IMR-90 (cell line): ENCODE measurements around the gene GSK3B. TPM values are rescaled to one million over a fixed set of nuclear protein-coding genes. Genes with fewer than 3 reads are reported as not detected.

ENCODE experiments used
- ATAC-seq: fragments of 200-7000 bp; cut with Tn5 transposase; 2 replicates; pipeline ENCODE4 v1.9.1; 2020; ENCODE audit warnings: low read depth, mild to moderate bottlenecking, moderate library complexity
- BruUV-seq: library from RNA; stranded (reverse); fragments of 400-500 nt; replicated peaks from 2 replicates; lab custom pipeline; 2021; lab: Mats Ljungman, UMichigan
- CTCF ChIA-PET: fragments of 300-600 bp; formaldehyde crosslinking; extraction: SDS; loops from one replicate; lab custom pipeline; 2021; ENCODE audit warnings: antibody characterized with exemption; lab: Yijun Ruan, JAX
- POLR2A ChIA-PET: fragments of 300-600 bp; sonication (Branson Sonifier 250); formaldehyde crosslinking; loops from one replicate; lab custom pipeline; 2022; ENCODE audit warnings: antibody characterized with exemption; ENCODE audit not compliant: unreplicated experiment; lab: Charles Lee
- DNase-seq: peaks from one replicate; pipeline ENCODE4 v3.0.0; 2013
- H2AFZ ChIP-seq: replicated peaks from 2 replicates; pipeline ENCODE3; 2013; ENCODE audit warnings: low read length, mild to moderate bottlenecking; ENCODE audit not compliant: poor library complexity
- H2AK5ac ChIP-seq: 2 replicates; pipeline ENCODE4 v1.6.1; 2013; ENCODE audit warnings: low read depth, low read length, inconsistent platforms
- H2AK9ac ChIP-seq: replicated peaks from 2 replicates; pipeline ENCODE3; 2013; ENCODE audit warnings: mild to moderate bottlenecking, low read depth, low read length, moderate library complexity; ENCODE audit not compliant: poor library complexity
- H2BK120ac ChIP-seq: 2 replicates; pipeline ENCODE4 v1.6.1; 2013; ENCODE audit warnings: low read depth, low read length, inconsistent platforms
- H2BK15ac ChIP-seq: 3 replicates; pipeline ENCODE4 v1.6.1; 2013; ENCODE audit warnings: low read depth, low read length, inconsistent platforms
- H2BK20ac ChIP-seq: 2 replicates; pipeline ENCODE4 v1.6.1; 2013; ENCODE audit warnings: low read depth, mild to moderate bottlenecking, inconsistent platforms, low read length, moderate library complexity
- H2BK5ac ChIP-seq: 2 replicates; pipeline ENCODE4 v1.6.1; 2013; ENCODE audit warnings: mild to moderate bottlenecking, low read depth, low read length, inconsistent platforms; ENCODE audit not compliant: poor library complexity, severe bottlenecking
- H3K14ac ChIP-seq: replicated peaks from 2 replicates; pipeline ENCODE4 v1.6.1; 2013; ENCODE audit warnings: low read depth, low read length, inconsistent platforms
- H3K18ac ChIP-seq: 2 replicates; pipeline ENCODE4 v1.6.1; 2013; ENCODE audit warnings: low read depth, low read length, control low read depth
- H3K23ac ChIP-seq: 2 replicates; pipeline ENCODE4 v1.6.1; 2013; ENCODE audit warnings: low read depth, low read length, inconsistent platforms
- H3K27ac ChIP-seq: 2 replicates; pipeline ENCODE4 v1.5.1; 2013; ENCODE audit warnings: mild to moderate bottlenecking, control low read depth, low read length; ENCODE audit not compliant: insufficient read depth
- H3K27me3 ChIP-seq: 2 replicates; pipeline ENCODE4 v1.6.1; 2013; ENCODE audit warnings: low read length; ENCODE audit not compliant: control insufficient read depth, insufficient read depth
- H3K36me3 ChIP-seq: 2 replicates; pipeline ENCODE4 v1.6.1; 2013; ENCODE audit warnings: low read length, mixed read lengths; ENCODE audit not compliant: control insufficient read depth, insufficient read depth
- H3K4ac ChIP-seq: 2 replicates; pipeline ENCODE4 v1.6.1; 2013; ENCODE audit warnings: low read depth, low read length, inconsistent platforms
- H3K4me1 ChIP-seq: 2 replicates; pipeline ENCODE4 v1.6.1; 2013; ENCODE audit warnings: low read length, mixed read lengths; ENCODE audit not compliant: control insufficient read depth, insufficient read depth
- H3K4me2 ChIP-seq: 2 replicates; pipeline ENCODE4 v1.6.1; 2013; ENCODE audit warnings: low read depth, mild to moderate bottlenecking, control low read depth, low read length, moderate library complexity
- H3K4me3 ChIP-seq: 2 replicates; pipeline ENCODE4 v1.5.1; 2013; ENCODE audit warnings: low read depth, mild to moderate bottlenecking, control low read depth, low read length, moderate library complexity; ENCODE audit not compliant: insufficient read depth
- H3K56ac ChIP-seq: 2 replicates; pipeline ENCODE4 v1.6.1; 2013; ENCODE audit warnings: low read length, inconsistent platforms; ENCODE audit not compliant: insufficient read depth; ENCODE audit errors: extremely low read depth
- H3K79me1 ChIP-seq, 2 experiments: 2 replicates each; pipeline ENCODE4 v1.6.1; 2013; ENCODE audit warnings: low read length in 2 of 2, inconsistent platforms in 1 of 2, low read depth in 1 of 2
- H3K9ac ChIP-seq: 2 replicates; pipeline ENCODE4 v1.6.1; 2013; ENCODE audit warnings: low read depth, low read length, control low read depth
- H3K9me1 ChIP-seq: 2 replicates; pipeline ENCODE4 v1.6.1; 2013; ENCODE audit warnings: low read length, inconsistent platforms; ENCODE audit not compliant: insufficient read depth
- H3K9me3 ChIP-seq: 2 replicates; pipeline ENCODE4 v1.6.1; 2013; ENCODE audit warnings: low read length; ENCODE audit not compliant: control insufficient read depth, insufficient read depth
- H4K20me1 ChIP-seq: 2 replicates; pipeline ENCODE4 v1.6.1; 2013; ENCODE audit warnings: low read length, inconsistent platforms; ENCODE audit not compliant: insufficient read depth
- H4K5ac ChIP-seq: 2 replicates; pipeline ENCODE4 v1.6.1; 2013; ENCODE audit warnings: mild to moderate bottlenecking, low read depth, low read length, control low read depth
- H4K8ac ChIP-seq, 2 experiments: 2 replicates each; pipeline ENCODE4 v1.6.1; 2013; ENCODE audit warnings: low read depth in 2 of 2, low read length in 2 of 2, control low read depth in 1 of 2, inconsistent platforms in 1 of 2
- H4K91ac ChIP-seq: 2 replicates; pipeline ENCODE4 v1.6.1; 2013; ENCODE audit warnings: low read depth, low read length, inconsistent platforms; ENCODE audit not compliant: insufficient read depth
- BHLHE40 ChIP-seq: fragments of 150-350 bp; IDR thresholded peaks from 2 replicates; pipeline ENCODE4 v1.6.1; 2016; ENCODE audit warnings: mild to moderate bottlenecking, low read depth, low read length
- CHD1 ChIP-seq: IDR thresholded peaks from 2 replicates; pipeline ENCODE4 v1.6.1; 2012; ENCODE audit warnings: low read depth, low read length, improper control_type of control experiment
- NFE2L2 ChIP-seq: fragments of 150-350 bp; IDR thresholded peaks from 2 replicates; pipeline ENCODE4 v1.6.1; 2016; ENCODE audit warnings: low read depth, mild to moderate bottlenecking, low read length
- RCOR1 ChIP-seq: IDR thresholded peaks from 2 replicates; pipeline ENCODE4 v1.6.1; 2012; ENCODE audit warnings: mild to moderate bottlenecking, low read length, improper control_type of control experiment; ENCODE audit not compliant: insufficient replicate concordance
- WGBS, 2 experiments: methylation state at CpG; one replicate each; pipeline versions ENCODE4 v1.1.5 to v1.1.7; 2013; ENCODE audit warnings: missing lambda C conversion rate in 2 of 2; ENCODE audit not compliant: insufficient read length in 1 of 2; ENCODE audit errors: extremely low coverage in 2 of 2; 5-methylcytosine and 5-hydroxymethylcytosine counted together
- dilution Hi-C: fragments of 300-500 bp; cut with HindIII; formaldehyde crosslinking; loops from one replicate; pipeline ENCODE4 v1.14.3; 2018; ENCODE audit warnings: low sequenced_read_pairs; ENCODE audit not compliant: unreplicated experiment
- in situ Hi-C: fragments of 300-500 bp; cut with MboI; formaldehyde crosslinking; loops from 3 replicates; pipeline ENCODE4 v1.14.3; 2019; ENCODE audit warnings: low sequenced_read_pairs, inconsistent platforms, mixed read lengths
- intact Hi-C: fragments of 100-400 bp; cut with micrococcal nuclease; formaldehyde crosslinking; loops from 2 replicates; pipeline ENCODE4 v1.10.0; 2022
- polyA plus RNA-seq, 3 experiments: library from polyadenylated mRNA; depleted of rRNA; stranded (reverse); fragments of >200 nt; gene quantifications; 2 replicates each; pipeline ENCODE4 v1.2.3, GENCODE V29; 2012; ENCODE audit warnings: low replicate concordance in 1 of 3
- total RNA-seq: library from RNA; depleted of rRNA; stranded (reverse); fragments of >200 nt; gene quantifications from 2 replicates; pipeline ENCODE4 v1.2.3, GENCODE V29; 2012

GSK3B gene
- total and polyA plus RNA-seq, 2 of the 4 experiments (the other 2 are of a cell fraction) = 19.2 to 33.2 TPM

- no peak overlapping the region for H3K27ac ChIP-seq
Observed at GRCh38 chr3:119795849-119796248, 298.4 kb downstream of the GSK3B start.

More at GRCh38 chr3:119795849-119796248, 298.4 kb downstream of the GSK3B start:
- no peak overlapping the region for H2AK5ac ChIP-seq
- BruUV-seq = no TSS peak
- H3K9me1 ChIP-seq = no peaks in the 10 kb centered on the region
- no peak for DNase-seq
- H4K5ac ChIP-seq = no peak overlapping the region
- H2AFZ ChIP-seq = no peak overlapping the region
- ChIA-PET CTCF (no interaction called here), POLR2A (no interaction called here)
- no peak overlapping the region for H3K23ac ChIP-seq
- no peaks in the 10 kb centered on the region for H3K36me3 ChIP-seq
- H2BK5ac ChIP-seq = no peak overlapping the region
- no peak overlapping the region for H2BK15ac ChIP-seq
- no peak overlapping the region for H3K4me3 ChIP-seq
- dilution Hi-C loops = no loop called here
- WGBS, 2 experiments = 67% methylated on average over 3 of the region's 3 CpGs; no CpG with 5 or more reads in 1 of the 2 experiments
- ATAC-seq = no peak
- no peaks in the 10 kb centered on the region for H4K20me1 ChIP-seq
- no peak overlapping the region for H2BK20ac ChIP-seq
- H3K18ac ChIP-seq = no peak overlapping the region
- no peak overlapping the region for H3K4me2 ChIP-seq
- 0 out of 2 replicates have a peak, but pooled peaks cover 2% of the 10 kb centered on the region for H3K4me1 ChIP-seq
- TF ChIP-seq BHLHE40 (no peak), CHD1 (no peak), RCOR1 (no peak), NFE2L2 (no peak)
- no peak overlapping the region for H2BK120ac ChIP-seq
- no peak overlapping the region for H3K56ac ChIP-seq
- H2AK9ac ChIP-seq = no peak overlapping the region
- H3K9ac ChIP-seq = no peak overlapping the region
- intact Hi-C loops = no loop called here
- in situ Hi-C loops = no loop called here
- H4K91ac ChIP-seq = no peak overlapping the region
- H3K14ac ChIP-seq = no peak overlapping the region
- H3K79me1 ChIP-seq = no peaks in the 10 kb centered on the region
- no peaks in the 10 kb centered on the region for H3K9me3 ChIP-seq
- H4K8ac ChIP-seq = no peak overlapping the region
- H3K4ac ChIP-seq = no peak overlapping the region
- peaks cover 17% of the 10 kb centered on the region for H3K27me3 ChIP-seq
